Activated CD4-positive, alpha-beta T cell treated with anti-CD3 and anti-CD28 coated beads, Interleukin-2, Interleukin-4, amounts not matched to agents 100 ng/mL and 50 ng/mL, durations not matched to agents 16 hours and 8 hours (primary cell): Measurements from ENCODE around the gene TCEAL5.
"Not testable (repeated sequence)": the region's sequence is repeated elsewhere in the genome, so short reads cannot be mapped to it uniquely, and the experiment has no call there.

Source experiments
- DNase-seq: peaks from one replicate; pipeline ENCODE4 v3.0.0-alpha.2; 2020; ENCODE audit warnings: low spot score

The TCEAL5 gene, protein sequence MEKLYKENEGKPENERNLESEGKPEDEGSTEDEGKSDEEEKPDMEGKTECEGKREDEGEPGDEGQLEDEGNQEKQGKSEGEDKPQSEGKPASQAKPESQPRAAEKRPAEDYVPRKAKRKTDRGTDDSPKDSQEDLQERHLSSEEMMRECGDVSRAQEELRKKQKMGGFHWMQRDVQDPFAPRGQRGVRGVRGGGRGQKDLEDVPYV

DNA sequence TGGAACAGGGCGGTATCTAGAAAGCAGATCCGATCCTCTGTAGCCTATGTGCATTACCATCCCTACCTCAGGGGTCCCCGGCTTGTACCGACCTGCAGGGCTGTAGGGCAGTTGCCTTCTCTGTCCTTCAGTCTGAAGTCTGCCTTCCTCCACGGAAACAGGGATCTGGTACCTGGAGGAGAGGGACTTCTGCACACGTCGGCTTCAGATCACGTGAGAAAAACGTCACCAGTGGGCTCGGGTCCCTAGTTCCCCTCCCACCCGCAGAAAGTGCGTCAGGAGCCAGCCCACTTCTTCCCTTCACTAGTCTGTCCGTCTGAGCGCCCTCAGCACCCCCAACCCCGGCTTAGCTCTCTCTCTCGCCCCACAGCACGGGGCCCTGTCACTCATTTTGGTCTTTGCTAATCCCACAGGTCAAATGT is at the start of gene TCEAL5:
Gene TCEAL5, minus strand, starts transcription at position 170 of the 422 bp plus-strand sequence. CDS start 2,187 bp downstream, outside the sequence.
- no peak for DNase-seq

DNA sequence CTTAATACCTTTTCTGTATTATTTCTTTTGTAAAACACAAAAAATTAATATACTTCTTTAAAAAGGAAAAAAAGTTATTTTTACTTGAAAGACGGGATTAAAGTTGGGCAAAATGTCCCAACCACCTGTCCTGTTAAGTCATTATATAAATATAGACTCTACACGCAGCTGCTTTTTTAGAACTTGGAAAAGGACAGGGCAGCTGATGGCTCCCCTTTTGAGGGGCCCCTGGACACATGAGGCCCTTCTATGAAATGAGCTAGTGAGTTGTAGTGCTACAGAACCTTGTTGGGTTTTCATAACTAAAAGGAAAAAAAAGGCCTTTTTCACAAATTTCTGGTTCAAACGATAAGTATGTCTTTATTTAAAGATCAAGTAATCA is 34.8 kb upstream of the TCEAL5 start:
- DNase-seq = no peak

DNA sequence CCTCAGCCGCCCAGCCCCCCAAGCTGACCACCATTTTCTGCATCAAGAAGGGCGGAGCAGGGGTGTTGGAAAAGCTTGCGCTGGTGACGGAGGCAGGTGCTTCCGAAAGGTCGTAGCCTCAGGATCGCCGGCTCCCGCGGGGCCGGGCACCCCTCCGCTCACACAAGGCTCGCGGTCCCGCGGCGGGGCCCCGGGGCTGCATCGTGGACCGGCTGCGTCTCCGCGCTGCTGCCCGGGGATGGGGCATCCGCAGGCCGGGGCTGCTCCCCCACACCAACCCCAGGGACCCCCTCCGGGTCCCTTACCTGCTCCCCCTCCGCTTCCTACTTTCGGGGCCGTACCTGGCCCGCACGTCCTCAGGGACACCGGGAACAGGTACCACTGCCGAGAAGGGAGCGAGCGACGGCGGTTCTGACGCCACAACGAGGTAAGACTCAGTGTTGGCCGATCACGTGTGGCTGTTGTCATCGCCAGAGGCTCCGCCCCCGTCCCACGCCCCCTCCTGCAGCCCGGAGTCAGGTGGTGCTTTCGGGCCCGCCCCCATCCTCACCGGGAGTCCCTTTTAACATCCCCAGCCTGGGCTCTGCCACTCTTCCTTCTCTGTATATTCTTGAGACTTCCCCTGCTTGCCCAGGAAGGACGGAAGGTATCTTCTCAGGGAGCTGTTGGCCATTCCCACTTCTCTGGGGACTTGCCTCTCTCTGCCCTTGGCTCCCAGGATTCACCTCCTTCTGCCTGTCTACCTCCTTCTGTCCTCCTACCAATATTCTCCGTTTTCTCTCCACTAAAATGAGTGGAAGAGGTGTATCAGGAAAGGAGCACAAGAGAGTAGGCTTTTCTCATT is 34.2 kb upstream of the TCEAL5 start, which contains the start of gene BEX2:
Gene BEX2, minus strand, starts transcription at position 436 of the 844 bp plus-strand sequence. CDS start 1,014 bp downstream, outside the sequence.
- peak; percentile 67 for DNase-seq

DNA sequence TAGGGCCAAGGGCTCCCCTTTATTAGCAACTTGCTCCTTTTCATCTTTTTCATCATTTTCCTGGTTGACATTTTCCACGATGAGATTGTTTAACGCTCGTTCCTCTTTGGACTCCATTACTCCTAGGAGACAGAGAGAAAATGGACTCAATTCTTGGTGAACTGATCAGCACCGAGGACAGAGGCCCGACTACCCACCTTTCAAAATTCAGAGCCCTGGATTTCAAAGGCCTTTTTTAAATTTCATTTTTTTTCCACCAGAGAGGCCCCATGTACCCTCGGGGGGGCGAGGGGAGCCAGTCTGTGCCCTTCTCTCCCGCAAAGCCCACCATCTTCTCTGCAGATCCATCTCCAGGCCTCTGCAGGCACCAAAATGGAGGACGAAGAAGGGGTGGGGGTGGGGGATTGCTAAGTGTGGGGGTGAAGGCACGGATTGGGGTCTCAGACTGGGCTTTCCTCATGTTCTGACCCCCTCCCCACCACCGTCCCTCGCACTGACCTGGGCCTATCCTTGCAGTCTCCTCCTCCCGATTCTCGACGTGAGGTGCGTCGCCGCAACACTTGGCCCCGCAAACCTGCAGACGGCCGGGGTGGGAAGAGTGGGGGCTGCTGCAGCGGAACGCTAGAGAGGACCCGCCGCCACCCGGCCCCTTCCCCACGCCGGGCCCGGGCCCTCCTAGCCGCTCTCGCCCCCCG is 33.5 kb upstream of the TCEAL5 start:
- DNase-seq = no peak

DNA sequence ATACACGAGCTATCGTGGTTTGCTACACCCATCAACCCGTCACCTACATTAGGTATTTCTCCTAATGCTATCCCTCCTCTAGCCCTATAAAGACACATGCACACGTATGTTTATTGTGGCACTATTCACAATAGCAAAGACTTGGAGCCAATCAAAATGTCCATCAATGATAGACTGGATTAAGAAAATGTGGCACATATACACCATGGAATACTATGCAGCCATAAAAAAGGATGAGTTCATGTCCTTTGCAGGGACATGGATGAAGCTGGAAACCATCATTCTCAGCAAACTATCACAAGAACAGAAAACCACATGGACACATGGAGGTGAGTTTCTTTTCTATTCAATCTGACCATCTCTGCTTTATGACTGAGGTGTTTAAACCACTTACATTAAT is 29.1 kb upstream of the TCEAL5 start:
- DNase-seq = not testable (repeated sequence)

DNA sequence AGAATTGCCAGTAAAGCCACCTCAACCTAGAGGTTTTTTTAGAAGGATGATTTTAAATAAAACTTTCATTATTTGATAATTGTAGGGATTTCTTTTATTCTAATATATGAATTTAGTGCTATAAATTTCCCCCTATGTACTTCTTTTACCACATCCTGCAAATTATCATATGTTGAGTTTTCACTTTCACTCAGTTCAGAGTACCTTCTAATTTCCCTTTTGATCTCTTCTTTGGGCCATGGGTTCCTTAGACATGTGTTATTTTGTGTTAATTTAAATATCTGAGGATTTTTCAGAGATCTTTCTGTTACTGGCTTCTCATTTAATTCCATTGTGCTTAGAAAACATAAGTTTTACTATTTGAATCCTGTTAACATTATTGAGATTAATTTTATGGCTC is 28.2 kb upstream of the TCEAL5 start:
- DNase-seq = no peak

DNA sequence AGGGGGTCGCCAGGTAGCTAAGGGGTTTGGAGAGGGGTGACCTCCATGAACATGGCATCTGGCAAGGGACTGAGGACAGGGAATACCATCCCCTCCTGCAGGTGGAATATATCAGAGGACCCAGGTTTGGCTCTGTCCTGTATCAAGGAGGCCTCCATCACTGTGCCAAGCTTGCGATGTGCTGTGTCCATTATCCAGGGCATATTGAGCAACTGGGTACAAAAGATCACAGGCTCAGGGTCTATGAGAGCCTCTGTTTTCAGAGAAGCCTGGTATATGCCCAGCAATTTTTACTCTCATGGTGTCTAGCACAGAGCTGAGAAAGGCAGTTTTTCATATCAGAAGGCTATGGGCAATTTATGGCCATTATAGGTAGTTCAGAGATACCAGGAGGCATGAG is 16.6 kb upstream of the TCEAL5 start:
- no peak for DNase-seq

DNA sequence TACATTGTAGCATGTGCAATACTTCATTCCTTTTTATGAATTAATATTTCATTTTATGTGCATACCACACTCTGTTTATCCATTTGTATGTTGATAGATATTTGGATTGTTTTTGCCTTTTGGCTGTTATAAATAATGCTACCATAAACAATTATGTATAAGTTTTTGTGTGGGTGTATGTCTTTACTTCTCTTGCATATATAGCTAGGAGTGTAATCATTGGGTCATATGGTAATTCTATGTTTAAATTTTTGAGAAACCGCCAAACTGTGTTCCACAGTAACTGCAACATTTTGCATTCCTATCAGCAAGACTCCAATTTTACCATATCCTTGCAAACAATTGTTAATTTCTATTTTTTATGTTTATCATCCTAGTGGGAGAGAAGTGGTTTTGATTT is 3.1 kb upstream of the TCEAL5 start:
- DNase-seq = no peak

DNA sequence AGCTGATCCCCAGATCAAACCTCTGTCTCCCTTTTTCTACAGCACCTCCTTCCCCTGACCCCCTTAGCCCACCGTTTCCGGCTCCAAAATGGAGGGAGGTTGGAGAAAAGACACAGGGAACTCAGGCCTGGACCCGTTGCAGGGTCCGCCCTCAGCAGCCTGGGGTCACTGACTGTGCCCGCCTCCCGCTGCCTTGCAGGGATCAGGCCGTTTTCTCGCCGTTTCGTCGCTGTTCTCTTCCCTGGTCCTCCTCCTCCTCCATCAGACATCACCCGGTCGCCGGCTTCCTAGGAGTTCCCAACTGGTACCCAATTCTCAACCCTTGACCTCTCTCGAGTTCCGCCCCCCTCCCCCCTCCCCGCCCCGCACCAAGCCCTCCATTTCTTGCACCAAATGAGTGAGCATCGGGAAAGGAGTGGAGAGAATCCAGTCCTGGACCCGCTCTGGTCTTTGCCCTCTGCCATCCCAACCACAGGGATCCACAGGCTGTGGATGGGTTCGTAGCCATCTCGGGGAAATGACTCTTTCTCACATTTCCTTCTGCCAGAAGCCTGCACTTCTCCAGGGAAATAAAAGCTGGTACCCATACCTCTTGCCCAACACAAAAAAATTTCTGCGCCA is 493 bp downstream of the TCEAL5 start:
- DNase-seq = no peak

DNA sequence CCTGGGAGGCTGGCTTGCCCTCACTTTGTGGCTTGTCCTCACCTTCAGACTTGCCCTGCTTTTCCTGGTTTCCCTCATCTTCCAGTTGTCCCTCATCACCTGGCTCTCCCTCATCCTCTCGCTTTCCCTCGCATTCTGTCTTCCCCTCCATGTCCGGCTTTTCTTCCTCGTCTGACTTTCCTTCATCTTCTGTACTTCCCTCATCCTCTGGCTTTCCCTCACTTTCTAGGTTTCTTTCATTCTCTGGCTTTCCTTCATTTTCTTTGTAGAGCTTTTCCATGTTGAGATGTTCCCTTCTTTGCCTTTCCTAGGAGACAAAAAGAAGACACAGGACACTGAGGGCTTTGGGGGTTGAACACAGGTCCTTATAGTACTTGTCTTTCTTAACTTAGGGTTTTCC is 2.3 kb downstream of the TCEAL5 start:
- no peak for DNase-seq

DNA sequence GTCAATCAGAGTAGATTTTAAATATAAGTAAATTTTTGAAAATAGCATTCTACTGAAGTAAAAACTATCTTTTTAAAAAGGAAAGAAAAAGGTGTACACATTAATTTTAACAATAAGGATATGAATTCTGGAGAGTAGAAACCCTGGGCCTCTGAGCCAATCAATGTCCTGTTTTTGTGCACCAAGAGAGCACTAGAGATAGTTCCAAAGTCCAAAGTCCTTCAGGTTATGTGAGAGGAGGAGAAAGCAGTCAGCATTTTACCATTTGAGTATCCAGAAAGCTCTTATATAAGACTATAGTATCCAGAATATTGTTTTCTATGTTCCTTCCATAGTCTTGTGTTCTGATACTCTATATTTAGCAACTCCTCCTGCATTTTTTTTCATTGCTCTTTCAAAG is 18.3 kb downstream of the TCEAL5 start:
- DNase-seq = no peak

DNA sequence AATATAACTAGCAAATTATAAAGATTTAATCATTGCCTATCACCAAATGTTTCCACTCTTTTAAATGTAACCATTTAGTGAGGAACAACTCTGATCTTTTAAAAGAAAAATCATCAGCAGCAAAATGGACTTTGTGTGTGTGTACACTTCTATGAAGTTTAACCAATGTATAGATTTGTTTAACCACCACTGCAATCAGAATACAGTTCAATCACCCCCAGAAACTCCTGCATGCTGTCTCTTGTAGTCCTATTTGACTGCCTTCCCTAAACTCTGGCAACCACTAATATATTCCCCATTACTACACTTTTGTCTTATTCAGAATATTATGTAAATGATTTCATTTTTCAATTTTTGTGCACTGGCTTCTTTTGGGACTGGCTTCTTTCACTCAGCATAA is 19.9 kb downstream of the TCEAL5 start:
- DNase-seq = no peak

DNA sequence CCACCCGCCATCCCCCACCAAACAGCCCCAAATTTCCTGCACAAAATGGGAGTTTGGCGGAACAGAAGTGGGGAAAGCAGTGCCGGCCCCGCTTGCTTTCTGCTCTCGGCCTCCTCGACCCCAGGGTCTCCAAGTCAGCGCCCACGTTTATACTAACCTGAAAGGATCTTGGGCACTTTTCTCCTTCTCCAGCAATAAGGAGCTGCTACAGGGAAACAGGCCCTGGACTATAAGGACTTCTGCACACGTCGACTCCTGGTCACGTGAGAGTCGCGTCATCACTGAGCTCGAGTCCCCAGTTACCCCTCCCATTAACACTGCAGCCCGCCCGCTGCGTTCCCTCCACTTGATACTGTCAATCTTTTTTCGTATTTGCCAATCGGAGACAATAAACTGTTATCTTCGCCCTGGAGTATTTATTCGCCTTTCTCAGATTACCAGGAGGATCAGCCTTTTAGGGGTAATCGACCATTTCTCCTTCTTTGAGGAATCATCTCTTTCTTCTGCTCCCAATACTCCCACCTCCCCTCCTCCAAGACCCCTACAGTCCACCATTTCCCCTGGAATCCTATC is 21.5 kb downstream of the TCEAL5 start, which contains the start of gene TCEAL8:
Gene TCEAL8, minus strand, starts transcription at position 235 of the 573 bp plus-strand sequence. CDS start 1,176 bp downstream, outside the sequence.
- peak; percentile 60 for DNase-seq

DNA sequence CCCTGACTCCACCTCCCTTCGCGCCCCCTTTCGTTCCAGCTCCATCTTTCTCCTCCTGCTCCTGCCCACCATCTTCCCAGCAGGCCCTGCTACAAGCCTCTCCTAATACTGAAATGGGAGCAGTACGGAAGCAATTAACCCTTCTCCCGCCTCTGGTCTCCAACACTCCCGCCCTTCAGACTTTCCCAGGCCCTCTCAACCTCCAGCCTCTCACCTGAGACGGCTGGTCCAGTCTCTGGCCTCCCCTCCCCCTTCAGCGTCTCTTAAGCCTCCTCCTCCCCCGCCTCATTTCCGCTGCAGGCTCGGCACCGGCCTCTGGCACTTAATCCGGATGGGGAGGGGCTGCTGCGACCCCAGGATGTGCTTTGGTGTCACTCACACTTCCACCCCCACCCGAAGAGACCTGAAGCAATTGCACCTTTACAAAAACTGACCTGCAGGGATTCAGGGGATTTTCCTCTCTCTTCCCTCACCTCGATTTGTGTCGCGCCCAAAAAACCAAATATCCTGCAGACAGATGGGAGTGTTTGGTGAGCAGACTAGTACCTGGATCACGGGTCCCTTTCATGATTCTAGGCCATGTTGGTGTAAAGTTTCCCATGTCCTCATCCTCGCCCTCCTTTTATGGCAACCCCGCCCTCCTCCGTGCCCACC is 22.3 kb downstream of the TCEAL5 start:
- peak; percentile 50 for DNase-seq

DNA sequence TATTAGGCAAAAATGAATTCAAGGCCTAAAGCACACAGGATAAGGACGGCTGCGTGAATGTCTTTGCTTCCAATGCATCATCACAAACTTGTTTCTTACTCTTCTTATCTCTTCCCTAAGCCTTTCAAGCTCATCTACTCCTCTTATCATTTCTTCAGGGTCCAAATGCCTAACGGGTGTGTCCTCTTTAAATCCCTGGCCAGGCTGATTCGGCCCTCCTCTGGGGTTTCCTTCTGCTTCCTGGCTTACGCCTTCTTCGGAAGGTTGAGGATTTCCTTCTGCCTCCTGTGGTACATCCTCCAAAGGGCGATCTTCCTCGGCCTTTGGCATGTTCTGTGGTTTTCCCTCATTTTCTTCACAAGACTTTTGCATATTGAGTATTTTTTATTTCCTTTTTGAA is 22.9 kb downstream of the TCEAL5 start:
- DNase-seq = no peak

DNA sequence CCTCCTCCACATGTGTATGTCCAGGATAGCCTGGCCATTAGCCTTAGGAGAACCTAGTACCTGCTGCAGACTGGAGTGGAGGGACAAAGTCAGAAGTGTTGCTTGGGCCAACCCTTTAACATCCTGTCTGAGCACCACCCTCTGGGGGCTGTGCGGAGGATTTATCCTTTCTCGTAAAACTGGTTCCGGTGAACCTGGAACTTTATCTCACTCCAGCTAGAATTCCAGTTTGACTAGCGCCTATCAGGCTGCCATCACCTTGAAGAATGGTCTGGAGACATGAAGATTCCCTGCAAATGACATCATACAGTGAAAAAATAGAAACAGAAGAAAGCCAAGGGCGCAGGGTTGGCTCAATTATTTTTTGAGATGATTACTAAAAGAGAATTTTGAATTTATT is 25.6 kb downstream of the TCEAL5 start:
- DNase-seq = no peak

DNA sequence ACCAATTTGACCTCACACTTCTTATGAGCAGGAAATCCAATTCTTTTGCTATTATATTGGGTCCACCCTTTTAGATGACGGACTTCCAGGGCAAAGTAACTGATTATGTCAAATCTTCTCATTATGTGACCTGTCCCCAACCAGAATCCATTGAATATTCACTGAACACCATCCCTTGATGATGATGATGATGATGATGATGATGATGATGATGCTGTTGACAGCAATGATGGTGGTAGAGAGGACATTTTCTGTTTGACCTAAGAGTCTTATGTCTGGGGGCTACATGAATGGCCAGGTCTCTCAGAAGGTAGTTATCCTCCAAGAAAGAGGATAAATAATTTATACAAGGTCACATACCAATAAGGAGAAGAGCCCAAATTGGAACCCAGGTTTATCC is 26.7 kb downstream of the TCEAL5 start:
- no peak for DNase-seq

DNA sequence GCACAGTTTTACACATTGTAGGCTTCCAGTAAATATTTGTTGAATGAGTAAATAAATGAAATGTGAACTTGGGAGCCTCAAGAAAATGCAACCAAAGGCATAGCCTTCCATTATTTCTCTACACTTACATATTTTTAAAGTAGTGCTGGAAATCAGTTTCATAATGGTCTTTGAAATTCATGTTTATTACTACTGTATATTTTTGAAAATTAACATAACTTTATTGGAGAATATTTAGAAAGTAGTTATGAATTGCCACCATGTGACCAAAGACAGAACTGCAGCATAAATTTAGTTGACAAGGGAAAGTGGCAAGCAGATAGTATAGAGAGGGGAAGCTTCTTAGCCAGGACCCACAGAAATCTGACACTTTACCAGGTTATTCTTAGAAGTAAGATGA is 28.0 kb downstream of the TCEAL5 start:
- DNase-seq = no peak

DNA sequence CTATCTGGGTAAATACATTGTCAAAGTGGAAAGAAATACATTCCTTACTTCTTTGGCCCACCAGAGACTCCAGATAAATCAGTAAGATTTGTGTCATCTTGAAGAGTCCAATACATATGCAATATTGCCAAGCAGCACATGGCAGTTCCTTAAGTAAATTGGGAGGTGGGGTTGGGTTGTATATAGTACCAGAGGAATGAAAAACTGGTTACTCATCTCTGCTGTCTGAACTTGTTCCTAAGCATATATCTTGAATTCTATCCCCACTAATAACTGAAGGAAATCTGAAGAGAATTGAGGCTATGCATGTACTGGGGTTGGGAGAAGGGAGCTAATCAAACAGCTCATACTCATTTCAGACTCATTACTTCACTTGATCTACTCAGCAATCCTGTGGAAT is 36.4 kb downstream of the TCEAL5 start:
- DNase-seq = no peak

DNA sequence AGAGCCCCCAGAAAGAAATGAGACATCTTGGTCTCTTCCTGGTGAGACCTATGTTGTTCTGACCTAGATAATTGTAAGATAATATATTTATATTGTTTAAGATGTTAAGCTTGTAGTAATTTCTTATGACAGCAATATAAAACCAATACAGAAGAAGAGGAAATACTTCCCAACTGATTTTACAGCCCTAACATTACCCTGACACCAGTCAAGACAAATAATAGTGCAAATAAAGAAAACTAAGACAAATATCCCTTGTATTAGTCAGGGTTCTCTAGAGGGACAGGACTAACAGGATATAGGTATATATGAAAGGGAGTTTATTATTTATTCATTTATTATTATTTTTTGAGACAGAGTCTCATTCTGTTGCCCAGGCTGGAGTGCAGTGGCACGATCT is 40.3 kb downstream of the TCEAL5 start:
- DNase-seq = no peak

DNA sequence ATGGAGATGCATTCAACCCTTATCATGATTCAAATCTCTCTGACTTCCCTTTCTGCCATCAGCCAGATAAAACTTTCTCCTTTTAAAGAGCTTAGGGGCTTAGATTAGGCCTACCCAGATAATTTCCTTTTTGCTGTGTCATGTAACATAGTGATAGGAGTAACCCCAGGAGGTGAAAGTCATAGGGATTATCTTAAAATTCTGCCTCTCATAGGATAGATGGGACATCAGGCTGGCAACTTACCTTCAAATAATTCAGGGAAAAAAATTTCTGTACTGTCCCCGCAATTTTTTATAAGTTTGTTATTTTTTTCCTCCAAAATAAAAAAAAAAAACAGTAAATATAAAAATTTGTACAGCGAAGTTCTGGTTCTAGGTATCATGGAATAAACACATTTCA is 40.9 kb downstream of the TCEAL5 start:
- not testable (repeated sequence) for DNase-seq
